Spleen (tissue), 11 donors: ENCODE results near the gene ST6GALNAC3. TPM values are rescaled to one million over a fixed set of nuclear protein-coding genes. Genes with fewer than 3 reads are reported as not detected.
"Not testable (repeated sequence)": the region's sequence is repeated elsewhere in the genome, so short reads cannot be mapped to it uniquely, and the experiment has no call there.

Experiments used
- DNase-seq: peaks from one replicate; pipeline ENCODE4 v3.0.0-alpha.2; 2020
- H3K27ac ChIP-seq, 8 donors: fragments of 200-600 bp; sonication (generic) in 7 of 8; 1 replicate in 4 of 8; 2 replicates in 4 of 8; pipeline versions ENCODE4 v1.5.0 to v1.8.0; 2016 to 2021; ENCODE audit warnings: inconsistent platforms in 4 of 8, mild to moderate bottlenecking in 4 of 8, moderate library complexity in 1 of 8
- H3K27me3 ChIP-seq, 7 donors: fragments of 200-600 bp; sonication (generic) in 6 of 7; replicated peaks in 1 of 7; 1 replicate in 4 of 7; 2 replicates in 3 of 7; pipeline versions ENCODE4 v1.5.0 to v1.8.0; 2016 to 2021; ENCODE audit warnings: inconsistent platforms in 3 of 7, mild to moderate bottlenecking in 1 of 7
- H3K36me3 ChIP-seq, 6 donors: fragments of 200-600 bp; sonication (generic) in 5 of 6; 1 replicate in 4 of 6; 2 replicates in 2 of 6; pipeline versions ENCODE4 v1.5.0 to v1.8.0; 2016 to 2021; ENCODE audit warnings: inconsistent platforms in 2 of 6
- H3K4me1 ChIP-seq, 6 donors: fragments of 200-600 bp; sonication (generic) in 5 of 6; 1 replicate in 3 of 6; 2 replicates in 3 of 6; pipeline versions ENCODE4 v1.5.0 to v1.8.0; 2016 to 2021; ENCODE audit warnings: inconsistent platforms in 3 of 6
- H3K4me3 ChIP-seq, 8 donors: fragments of 200-600 bp; sonication (generic) in 7 of 8; 1 replicate in 4 of 8; 2 replicates in 4 of 8; pipeline versions ENCODE4 v1.5.0 to v1.8.0; 2016 to 2021; ENCODE audit warnings: inconsistent platforms in 4 of 8, mild to moderate bottlenecking in 4 of 8, moderate library complexity in 2 of 8
- H3K9me3 ChIP-seq, 8 donors: fragments of 200-600 bp; sonication (generic) in 7 of 8; 1 replicate in 4 of 8; 2 replicates in 4 of 8; pipeline versions ENCODE4 v1.5.0 to v1.8.0; 2016 to 2021; ENCODE audit warnings: inconsistent platforms in 4 of 8
- CTCF ChIP-seq, 11 experiments: fragments of 200-600 bp in 7 of 11; fragments of 450-650 bp in 4 of 11; sonication (generic) in 4 of 11; IDR thresholded peaks in 8 of 11; conservative IDR thresholded peaks in 3 of 11; 1 replicate in 7 of 11; 2 replicates in 4 of 11; pipeline versions ENCODE4 v1.4.0 to v1.8.0; 2016 to 2021; ENCODE audit warnings: antibody characterized with exemption in 11 of 11, inconsistent platforms in 4 of 11, mild to moderate bottlenecking in 1 of 11
- POLR2A ChIP-seq, 3 donors: fragments of 450-650 bp; IDR thresholded peaks; one replicate each; pipeline ENCODE4 v1.5.1; 2017; ENCODE audit warnings: antibody characterized with exemption in 3 of 3, mild to moderate bottlenecking in 1 of 3
- POLR2AphosphoS5 ChIP-seq, 3 donors: sonication (generic); formaldehyde crosslinking; IDR thresholded peaks; one replicate each; pipeline ENCODE4 v1.5.1; 2017; ENCODE audit warnings: antibody characterized with exemption in 3 of 3
- WGBS, 5 donors: extraction: QIAGEN DNeasy Blood & Tissue Kit in 3 of 5; methylation state at CpG; one replicate each; pipeline versions ENCODE4 v1.1.5 to v1.1.7; 2013 to 2018; 5-methylcytosine and 5-hydroxymethylcytosine counted together
- intact Hi-C: fragments of 100-400 bp; cut with DNase I; formaldehyde crosslinking; loops from one replicate; pipeline ENCODE4 v1.15.0; 2023; ENCODE audit warnings: low total_unique reads
- polyA plus RNA-seq, 3 donors: library from polyadenylated mRNA; stranded (reverse); fragments of 200-250 nt; gene quantifications; one replicate each; pipeline ENCODE4 v1.2.1, GENCODE V29; 2013
- total RNA-seq, 7 donors: library from RNA; depleted of rRNA in 3 of 7; stranded (reverse); fragments of >200 nt in 3 of 7; fragmentation: NEBNext Ultra II Directional in 4 of 7; extraction: Animal tissue kit (Norgen Biotek cat#: 25700) in 4 of 7; gene quantifications; one replicate each; pipeline versions ENCODE4 v1.1.0 to v1.2.1, GENCODE V29; 2016 to 2021
- donor health status: healthy with polysubstance abuse.
- donor health status: DM: no; HTN: no; CAD: no; lungs with moderate emphysema.
- donor health status: DM: no; HTN: no; CAD: no.
- donor health status: Bipolar disorder and iron deficiency.
- donor health status: healthy.
- donor health status: DM: no; HTN: no; CAD: no.
- donor health status: DM: yes; HTN: yes; CAD: no.

Gene ST6GALNAC3
- total and polyA plus RNA-seq, 10 donors = 0.93 to 24.7 (median 10.1) TPM

- Histone ChIP-seq H3K4me3 (no peak overlapping the region), H3K27me3 (no peaks in the 10 kb centered on the region), H3K36me3 (no peaks in the 10 kb centered on the region), H3K9me3 (peaks cover 0 to 6% (median 0%) of the 10 kb centered on the region in 8 donors), H3K4me1 (peaks cover 0 to 2% (median 0%) of the 10 kb centered on the region in 6 donors), H3K27ac (no peak overlapping the region)
- intact Hi-C loops = no loop called here
- TF ChIP-seq POLR2A (IDR thresholded peaks at IDR 0.05) (no peak), CTCF (IDR thresholded peaks at IDR 0.05 in 8 of 11, conservative IDR thresholded peaks at IDR 0.05 in 3 of 11) (no peak), POLR2AphosphoS5 (IDR thresholded peaks at IDR 0.05) (no peak)
- no peak for DNase-seq
- WGBS, 5 donors = 66 to 90% (median 81%) methylated on average over 7 of the region's 7 CpGs
Observed at GRCh38 chr1:76337542-76338219, 263.1 kb downstream of the ST6GALNAC3 start.

GRCh38 chr1:76340056-76340455 is 265.5 kb downstream of the ST6GALNAC3 start:
- TF ChIP-seq POLR2AphosphoS5 (IDR thresholded peaks at IDR 0.05) (no peak), POLR2A (IDR thresholded peaks at IDR 0.05) (no peak), CTCF (IDR thresholded peaks at IDR 0.05 in 8 of 11, conservative IDR thresholded peaks at IDR 0.05 in 3 of 11) (no peak)
- Histone ChIP-seq H3K36me3 (no peaks in the 10 kb centered on the region), H3K4me3 (no peak overlapping the region), H3K9me3 (peaks cover 0 to 6% (median 0%) of the 10 kb centered on the region in 8 donors), H3K27me3 (no peaks in the 10 kb centered on the region), H3K27ac (no peak overlapping the region), H3K4me1 (peaks cover 0 to 2% (median 0%) of the 10 kb centered on the region in 6 donors)
- DNase-seq = no peak
- intact Hi-C loops = no loop called here
- WGBS, 5 donors = 69 to 90% (median 79%) methylated on average over 2 of the region's 2 CpGs

- H3K9me3 ChIP-seq, H3K4me3 ChIP-seq, H3K27me3 ChIP-seq, intact Hi-C loops, DNase-seq, H3K27ac ChIP-seq, H3K36me3 ChIP-seq, H3K4me1 ChIP-seq: not testable (repeated sequence)
- WGBS, 5 donors = 93 to 97% (median 96%) methylated on average over 3 of the region's 3 CpGs
Observed at GRCh38 chr1:76341816-76342215, 267.3 kb downstream of the ST6GALNAC3 start.

GRCh38 chr1:76343356-76343755 is 268.8 kb downstream of the ST6GALNAC3 start:
- no peak for TF ChIP-seq POLR2AphosphoS5 (IDR thresholded peaks at IDR 0.05)
- no peak for TF ChIP-seq CTCF (IDR thresholded peaks at IDR 0.05 in 8 of 11, conservative IDR thresholded peaks at IDR 0.05 in 3 of 11)
- TF ChIP-seq POLR2A (IDR thresholded peaks at IDR 0.05) = no peak
- 66 to 79% (median 70%) methylated on average over 4 of the region's 4 CpGs for WGBS, 5 donors
- no peaks in the 10 kb centered on the region for H3K27me3 ChIP-seq
- H3K27ac ChIP-seq = no peak overlapping the region
- no peak for DNase-seq
- intact Hi-C loops = no loop called here
- H3K9me3 ChIP-seq = peaks cover 0 to 6% (median 0%) of the 10 kb centered on the region in 8 donors
- no peak overlapping the region for H3K4me3 ChIP-seq
- peaks cover 0 to 4% (median 0%) of the 10 kb centered on the region in 6 donors for H3K36me3 ChIP-seq
- H3K4me1 ChIP-seq = no peaks in the 10 kb centered on the region
